HG02678 (cell line): ENCODE results near the gene TIAM2.
A peak's percentile ranks its signal among the peaks of the same experiment; 100 is the strongest.
"Not testable (repeated sequence)": the region's sequence is repeated elsewhere in the genome, so short reads cannot be mapped to it uniquely, and the experiment has no call there.

Source experiments
- ATAC-seq: cut with Tn5 transposase; IDR thresholded peaks from one replicate; pipeline ENCODE4 v1.9.1; 2021; ENCODE audit warnings: mild to moderate bottlenecking, moderate library complexity; ENCODE audit not compliant: unreplicated experiment

The TIAM2 gene

DNA sequence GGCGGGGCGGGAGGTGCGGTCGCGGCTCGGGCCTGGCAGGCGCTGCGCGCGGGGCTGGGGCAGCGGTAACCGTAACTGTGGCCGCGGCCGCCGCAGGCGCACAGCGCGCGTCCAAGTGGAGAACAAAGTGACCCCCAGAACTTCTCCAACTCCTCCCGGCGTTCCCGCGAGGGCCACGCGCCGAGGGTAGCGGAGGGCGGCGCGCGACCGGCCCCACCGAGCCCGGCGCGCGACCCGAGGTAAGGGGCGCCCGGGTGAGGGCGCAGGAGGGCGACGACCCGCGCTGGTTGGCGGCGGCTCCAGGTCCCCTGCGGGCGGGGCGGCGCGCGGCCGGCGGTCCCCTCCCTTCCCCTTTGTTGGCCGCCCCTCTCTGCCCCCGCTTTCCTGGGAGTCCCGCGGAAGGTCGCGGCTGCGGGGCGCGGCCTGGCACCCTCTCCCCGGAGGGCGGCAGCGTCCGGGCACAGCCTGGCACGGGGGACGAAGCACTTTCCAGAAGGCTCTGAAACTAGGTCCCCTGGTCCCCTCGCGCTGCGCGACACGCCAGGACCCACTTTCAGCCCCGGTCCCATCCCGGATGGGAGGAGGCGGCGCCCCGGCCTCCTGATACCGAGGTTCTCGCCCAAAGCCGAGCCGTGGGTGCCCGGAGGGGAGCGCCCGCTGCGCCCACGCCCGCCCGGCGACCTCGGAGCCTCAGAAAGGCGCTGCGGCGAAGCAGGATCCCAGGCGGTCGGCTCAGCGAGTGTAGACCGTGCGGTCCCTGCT is at the start of gene TIAM2:
TIAM2 (plus strand) TSS at position 62 of the 762 bp plus-strand sequence. CDS start 133,909 bp downstream, outside the sequence.
- ATAC-seq, result no peak

DNA sequence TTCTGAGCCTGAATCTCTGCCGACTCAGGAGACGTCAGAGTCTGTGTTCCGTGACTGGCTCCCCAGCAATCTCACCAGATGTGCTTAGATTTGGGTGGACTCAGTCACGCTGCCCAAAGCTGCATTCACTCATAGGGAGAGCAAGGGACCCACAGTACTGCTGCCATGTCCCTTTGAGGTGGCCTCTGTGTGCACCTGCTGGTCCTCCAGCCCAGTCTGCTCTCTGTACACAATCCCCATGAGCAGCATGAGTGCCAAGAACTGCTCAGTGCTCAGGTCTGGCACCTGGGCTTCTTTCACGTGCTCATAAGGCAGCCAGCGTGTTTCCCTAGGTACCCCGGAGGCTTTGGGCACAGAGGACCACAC is 44.2 kb upstream of the TIAM2 start:
- ATAC-seq, result no peak

GRCh38 chr6:154951345-154952200 is 43.5 kb upstream of the TIAM2 start:
- peak; percentile 90 for ATAC-seq

DNA sequence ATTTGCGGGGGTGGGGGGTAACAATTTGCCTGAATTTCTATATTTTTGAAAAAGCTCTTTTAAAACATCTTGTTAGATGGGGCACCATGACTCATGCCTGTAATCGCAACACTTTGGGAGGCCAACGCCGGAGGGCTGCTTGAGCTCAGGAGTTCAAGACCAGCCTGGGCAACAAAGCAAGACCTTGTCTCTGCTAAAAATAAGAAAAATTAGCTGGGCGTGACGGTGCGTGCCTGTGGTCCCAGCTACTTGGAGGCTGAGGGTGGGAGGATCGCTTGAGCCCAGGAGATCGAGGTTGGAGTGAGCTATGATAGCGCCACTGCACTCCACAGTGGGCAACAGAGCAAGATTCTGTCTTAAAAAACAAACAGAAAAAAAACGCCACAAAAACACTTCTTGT is 41.5 kb upstream of the TIAM2 start:
- ATAC-seq, result no peak

DNA sequence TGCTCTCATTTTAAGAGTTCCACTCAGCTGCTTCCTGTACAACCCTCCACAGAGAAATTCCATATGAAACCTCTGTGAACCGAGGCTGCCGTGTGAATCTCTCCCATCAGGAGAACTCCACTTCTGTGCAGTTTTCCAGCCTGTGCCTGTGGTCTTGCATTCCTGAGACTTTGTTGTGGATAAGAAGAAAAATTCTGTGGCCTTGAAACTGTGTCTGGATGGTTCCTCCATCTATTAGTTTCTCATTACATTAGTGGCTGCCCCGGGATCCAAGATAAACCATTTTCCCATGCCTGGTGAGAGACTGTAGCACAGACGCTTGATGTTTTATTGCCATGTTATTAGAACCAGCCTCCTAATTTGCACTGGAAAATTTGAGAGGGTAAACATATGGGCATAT is 40.8 kb upstream of the TIAM2 start:
- ATAC-seq, result no peak

- no peak for ATAC-seq
Measured at GRCh38 chr6:154956771-154957522, 38.2 kb upstream of the TIAM2 start.

DNA sequence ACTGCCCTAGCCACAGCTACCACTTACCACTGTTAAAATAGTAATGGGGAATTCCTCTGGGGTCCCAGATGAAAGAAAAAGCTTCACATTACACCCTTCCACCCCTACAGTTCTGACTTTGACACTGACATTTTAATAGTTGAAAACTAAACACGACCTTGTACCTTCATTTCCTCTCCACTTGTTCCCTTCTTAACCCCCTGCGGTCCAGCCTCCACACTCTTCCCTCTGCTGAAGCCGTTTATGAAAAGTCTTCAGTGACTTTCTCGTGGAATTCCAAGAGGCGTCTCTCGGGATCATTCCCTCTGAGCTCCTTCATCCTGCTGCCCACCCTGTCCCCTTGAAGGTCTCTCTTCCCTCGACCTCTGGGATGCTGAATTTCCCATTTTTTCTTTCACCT is 36.6 kb upstream of the TIAM2 start:
- no peak for ATAC-seq

DNA sequence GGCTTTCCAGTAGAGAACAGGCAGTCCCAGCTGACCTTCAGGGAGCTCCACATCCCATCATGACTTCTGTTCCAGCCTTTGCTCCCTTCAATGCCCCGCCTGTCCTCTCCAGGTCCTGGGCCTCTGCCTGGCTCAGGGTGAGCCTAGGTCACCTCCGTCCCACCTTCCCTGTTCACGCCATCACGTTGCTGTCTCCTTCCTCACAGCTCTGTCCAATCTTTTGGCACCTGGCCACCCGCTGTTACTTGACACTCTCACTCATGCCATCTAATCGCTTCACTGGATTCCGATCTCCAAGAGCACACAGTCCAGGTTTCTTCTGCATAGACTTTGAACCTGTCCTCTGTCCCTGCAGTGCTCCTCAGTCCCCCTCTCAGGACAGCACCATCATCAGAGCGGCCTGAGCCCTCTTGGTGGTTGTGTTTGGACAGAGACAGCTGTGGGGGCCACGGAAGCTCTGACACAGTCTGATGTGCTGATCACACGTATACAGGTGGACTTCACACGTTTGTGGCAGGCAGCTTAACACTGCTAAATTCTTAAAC is 34.7 kb upstream of the TIAM2 start:
- ATAC-seq, result no peak

DNA sequence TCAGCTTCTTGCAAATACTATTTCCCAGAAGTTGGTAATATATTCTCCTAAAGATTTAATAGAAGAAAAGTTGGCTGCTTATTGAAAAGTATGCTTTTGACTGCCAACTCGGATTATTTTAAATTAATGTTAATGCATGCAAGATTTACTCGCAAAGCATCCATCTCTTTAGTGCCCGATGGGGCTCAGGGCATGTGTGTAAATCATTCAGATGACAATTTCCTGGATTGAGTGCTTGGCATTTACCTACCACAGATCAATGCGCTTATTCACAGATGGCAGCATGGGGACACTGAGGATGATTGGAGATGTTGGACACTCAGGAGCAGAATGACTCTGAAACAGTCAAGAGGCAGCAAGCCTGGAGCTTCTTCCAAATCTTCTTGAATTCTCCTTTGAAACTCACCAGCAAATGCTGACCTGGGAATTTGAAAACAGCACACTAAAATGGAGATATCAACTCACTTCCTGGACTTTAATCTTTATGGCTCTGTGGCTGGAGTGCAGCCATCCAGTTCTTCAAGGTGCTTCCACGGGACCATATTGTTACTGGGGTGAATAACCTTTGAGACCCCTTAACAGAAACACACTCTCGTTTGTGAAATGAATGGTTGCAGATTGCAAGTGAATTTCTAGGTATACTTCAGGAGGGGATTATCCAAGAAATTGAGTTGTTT is 34.1 kb upstream of the TIAM2 start:
- ATAC-seq, result no peak

DNA sequence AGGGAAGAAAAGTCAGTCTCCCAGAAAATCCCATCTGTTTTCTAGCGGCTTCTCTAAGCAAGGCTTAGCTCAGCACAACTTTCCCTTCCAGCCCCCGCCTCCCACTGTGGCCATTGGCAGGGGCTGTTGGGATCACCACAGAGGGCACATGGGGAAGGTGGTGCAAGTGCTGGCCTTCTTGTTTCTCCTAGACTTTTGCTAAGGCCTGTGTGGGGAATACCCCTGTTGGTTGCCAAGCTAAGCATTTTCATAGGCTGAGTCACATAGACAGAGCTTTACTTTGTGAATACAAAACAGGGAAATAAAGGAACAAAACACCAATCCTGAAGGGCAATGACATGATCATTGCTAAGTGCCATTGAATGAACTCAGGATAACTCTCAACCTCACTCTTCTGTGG is 32.4 kb upstream of the TIAM2 start:
- ATAC-seq, result no peak

DNA sequence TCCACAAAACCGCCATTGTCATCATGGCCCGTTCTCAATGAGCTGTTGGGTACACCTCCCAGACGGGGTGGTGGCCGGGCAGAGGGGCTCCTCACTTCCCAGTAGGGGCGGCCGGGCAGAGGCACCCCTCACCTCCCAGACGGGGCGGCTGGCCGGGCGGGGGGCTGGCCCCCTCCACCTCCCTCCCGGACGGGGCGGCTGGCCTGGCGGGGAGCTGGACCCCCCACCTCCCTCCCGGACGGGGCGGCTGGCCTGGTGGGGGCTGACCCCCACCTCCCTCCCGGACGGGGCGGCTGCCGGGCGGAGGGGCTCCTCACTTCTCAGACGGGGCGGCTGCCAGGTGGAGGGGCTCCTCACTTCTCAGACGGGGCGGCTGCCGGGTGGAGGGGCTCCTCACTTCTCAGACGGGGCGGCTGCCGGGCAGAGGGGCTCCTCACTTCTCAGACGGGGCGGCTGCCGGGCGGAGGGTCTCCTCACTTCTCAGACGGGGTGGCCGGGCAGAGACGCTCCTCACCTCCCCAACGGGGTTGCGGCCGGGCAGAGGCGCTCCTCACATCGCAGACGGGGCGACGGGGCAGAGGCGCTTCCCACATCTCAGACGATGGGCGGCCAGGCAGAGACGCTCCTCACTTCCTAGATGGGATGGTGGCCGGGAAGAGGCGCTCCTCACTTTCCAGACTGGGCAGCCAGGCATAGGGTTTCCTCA is 28.9 kb upstream of the TIAM2 start:
- ATAC-seq, result not testable (repeated sequence)

- ATAC-seq, result no peak
Measured at GRCh38 chr6:154969796-154970195, 25.3 kb upstream of the TIAM2 start.

DNA sequence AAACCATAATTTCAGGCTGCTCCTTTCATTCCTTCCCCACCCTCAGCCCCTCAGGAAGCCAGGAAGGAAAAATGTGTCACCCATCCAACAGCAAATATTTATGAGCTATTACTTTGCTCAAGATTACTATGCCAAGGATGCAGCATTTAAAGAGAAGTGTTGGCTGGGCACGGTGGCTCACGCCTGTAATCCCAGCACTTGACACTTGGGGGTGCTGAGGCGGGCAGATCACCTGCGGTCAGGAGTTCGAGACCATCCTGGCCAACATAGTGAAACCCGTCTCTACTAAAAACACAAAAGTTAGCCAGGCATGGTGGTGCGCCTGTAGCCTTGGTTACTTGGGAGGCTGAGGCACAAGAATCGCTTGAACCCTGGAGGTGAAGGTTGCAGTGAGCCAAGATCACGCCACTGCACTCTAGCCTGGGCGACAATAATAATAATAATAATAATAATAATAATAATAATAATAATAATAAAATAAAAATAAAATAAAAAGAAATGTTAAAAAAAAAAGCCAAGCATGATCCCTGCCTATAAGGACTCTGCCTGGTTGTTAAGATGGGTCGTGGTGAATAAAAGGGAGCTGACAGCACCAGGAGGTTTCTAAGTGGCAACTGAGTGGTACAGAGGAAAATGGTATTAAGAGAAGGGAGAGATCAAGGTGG is 20.5 kb upstream of the TIAM2 start:
- no peak for ATAC-seq

- no peak for ATAC-seq
Measured at GRCh38 chr6:154977588-154977987, 17.5 kb upstream of the TIAM2 start.

DNA sequence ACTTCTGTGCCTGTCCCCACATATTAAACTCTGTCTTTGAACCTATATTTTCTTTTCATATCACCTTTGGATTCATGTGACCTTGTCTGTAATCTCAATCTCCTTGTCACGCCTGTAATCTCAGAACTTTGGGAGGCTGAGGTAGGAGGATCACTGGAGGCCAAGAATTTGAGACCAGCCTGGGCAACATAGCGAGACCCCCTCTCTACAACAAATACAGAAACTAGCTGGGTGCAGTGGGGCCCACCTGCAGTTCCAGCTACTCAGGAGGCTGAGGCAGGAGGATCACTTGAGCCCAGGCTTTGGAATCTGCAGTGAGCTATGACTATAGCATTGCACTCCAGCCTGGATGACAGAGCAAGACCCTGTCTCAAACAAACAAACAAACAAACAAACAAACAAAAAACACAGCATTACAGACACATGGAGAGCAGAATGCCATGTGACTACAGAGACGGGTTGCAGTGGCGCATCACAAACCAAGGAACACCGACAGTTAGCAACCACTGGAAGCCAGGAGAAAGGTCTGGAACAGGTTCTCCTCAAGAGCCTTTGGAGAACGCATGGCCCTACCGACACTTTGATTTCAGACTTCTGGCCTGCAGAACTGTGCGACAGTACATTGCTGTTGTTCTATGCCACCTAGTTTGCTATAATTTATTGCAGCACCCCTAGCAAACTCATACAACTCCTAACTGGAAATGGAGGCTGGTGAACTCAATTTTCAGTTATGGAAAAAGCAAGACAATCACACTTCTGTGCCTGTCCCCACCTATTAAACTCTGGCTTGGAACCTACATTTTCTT is 14.6 kb upstream of the TIAM2 start:
- no peak for ATAC-seq

DNA sequence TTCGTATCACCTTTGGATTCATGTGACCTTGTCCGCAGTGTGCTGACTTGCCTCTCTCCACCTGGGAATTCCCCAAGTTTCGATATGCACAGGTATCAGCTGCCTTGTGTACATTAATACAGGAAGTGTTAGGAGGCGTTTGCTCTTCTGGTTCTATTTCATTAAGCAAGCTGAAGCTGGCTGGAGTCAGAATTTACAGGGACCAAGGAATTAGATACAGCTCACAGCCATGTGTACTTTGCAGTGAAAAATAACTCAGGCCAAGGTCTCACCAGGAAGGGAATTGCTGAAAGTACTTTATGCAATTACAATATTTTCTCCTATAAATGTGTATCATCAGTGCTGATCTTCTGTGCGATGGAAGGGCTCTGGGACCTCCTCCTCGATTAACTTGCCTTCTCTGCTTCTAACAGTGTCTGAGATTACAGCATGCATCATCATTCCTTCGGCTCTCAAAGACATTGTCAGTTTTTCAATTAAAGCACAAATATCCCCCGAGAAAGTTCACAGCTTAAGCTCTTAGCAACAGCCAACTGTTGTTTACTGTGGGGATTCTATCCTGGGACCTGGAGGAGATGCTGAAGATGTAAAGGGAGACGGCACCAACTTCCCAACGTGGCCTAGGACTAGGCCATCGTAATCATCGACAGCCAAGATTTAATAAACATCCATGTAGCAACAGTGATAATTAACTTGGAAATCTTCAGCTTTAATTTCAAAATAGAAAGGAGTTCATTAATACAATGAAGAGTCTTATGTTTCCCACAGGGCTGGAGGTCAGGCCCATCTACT is 13.8 kb upstream of the TIAM2 start:
- ATAC-seq, result peak; percentile 69

DNA sequence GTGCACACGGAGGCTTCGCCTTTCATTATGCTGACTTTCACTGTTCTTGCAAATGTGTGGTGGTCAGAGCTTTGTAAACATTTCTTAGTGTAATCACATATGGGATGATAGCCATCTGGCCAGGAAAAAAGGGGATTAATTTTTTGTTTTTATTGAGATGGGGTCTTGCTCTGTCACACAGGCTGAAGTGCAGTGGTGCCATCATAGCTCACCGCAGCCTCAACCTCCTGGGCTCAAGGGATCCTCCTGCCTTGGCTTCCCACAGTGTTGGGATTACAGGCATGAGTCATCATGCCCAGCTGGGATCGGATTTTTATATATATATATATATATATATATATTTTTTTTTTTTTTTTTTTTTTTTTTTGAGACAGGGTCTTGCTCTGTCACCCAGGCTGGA is 11.0 kb upstream of the TIAM2 start:
- ATAC-seq, result no peak

GRCh38 chr6:154986787-154987235 is 8.3 kb upstream of the TIAM2 start:
- no peak for ATAC-seq
